AG04450 (cell line): Measurements from ENCODE around the gene BPIFB1. TPM values are rescaled to one million over a fixed set of nuclear protein-coding genes. Genes with fewer than 3 reads are reported as not detected.

Experiments used
- CTCF ChIA-PET: fragments of 300-600, 350-600 bp; formaldehyde crosslinking; extraction: SDS; loops from one replicate; lab custom pipeline; 2022; ENCODE audit warnings: antibody characterized with exemption, inconsistent platforms; lab: Charles Lee
- POLR2A ChIA-PET: fragments of 350-600 bp; formaldehyde crosslinking; extraction: SDS; loops from one replicate; lab custom pipeline; 2021; ENCODE audit warnings: antibody characterized with exemption, inconsistent platforms; lab: Yijun Ruan, JAX
- DNase-seq: peaks from one replicate; pipeline ENCODE4 v3.0.0-alpha.2; 2011; ENCODE audit warnings: low read depth, low spot score
- H3K27ac ChIP-seq: one replicate; pipeline ENCODE4 v1.5.1; 2012; ENCODE audit warnings: low read depth, low read length, control low read depth
- H3K27me3 ChIP-seq: one replicate; pipeline ENCODE4 v1.6.0; 2012; ENCODE audit warnings: low read length; ENCODE audit not compliant: control insufficient read depth, insufficient read depth
- H3K4me3 ChIP-seq: 2 replicates; pipeline ENCODE4 v1.5.1; 2011; ENCODE audit warnings: mild to moderate bottlenecking, low read depth, low read length, control low read depth
- H3K9me3 ChIP-seq: 2 replicates; pipeline ENCODE4 v1.5.1; 2012; ENCODE audit warnings: low read length; ENCODE audit not compliant: control insufficient read depth, insufficient read depth
- polyA plus RNA-seq: library from polyadenylated mRNA; depleted of rRNA; stranded (reverse); fragments of >200 nt; gene quantifications from 2 replicates; pipeline ENCODE4 v1.2.3, GENCODE V29; 2011
- TF ChIP-seq, protein P1 (sequence below): IDR thresholded peaks from 2 replicates; pipeline ENCODE4 v1.5.1; 2011; ENCODE audit warnings: low read depth, low read length, control low read depth, inconsistent platforms

BPIFB1 gene
- polyA plus RNA-seq, 1 experiment, result not detected

DNA sequence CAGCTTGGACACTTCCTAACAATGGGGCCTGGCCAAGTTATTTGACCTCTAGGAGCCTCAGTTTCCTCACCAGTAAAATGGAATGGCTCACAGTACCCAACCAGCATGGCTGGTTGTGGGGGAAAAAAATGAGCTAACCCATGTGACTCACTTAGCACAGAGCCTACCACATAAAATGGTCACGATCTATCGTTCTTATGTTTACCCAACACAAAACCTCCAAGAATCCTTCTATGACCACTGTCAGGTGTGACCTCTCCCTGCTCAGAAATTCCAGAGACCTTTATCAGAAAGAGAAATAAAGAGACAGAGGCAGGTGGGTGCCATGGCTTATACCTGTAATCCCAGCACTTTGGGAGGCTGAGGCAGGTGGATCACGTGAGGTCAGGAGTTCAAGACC, 39.4 kb downstream of the BPIFB1 start:
- TF ChIP-seq, protein P1, sequence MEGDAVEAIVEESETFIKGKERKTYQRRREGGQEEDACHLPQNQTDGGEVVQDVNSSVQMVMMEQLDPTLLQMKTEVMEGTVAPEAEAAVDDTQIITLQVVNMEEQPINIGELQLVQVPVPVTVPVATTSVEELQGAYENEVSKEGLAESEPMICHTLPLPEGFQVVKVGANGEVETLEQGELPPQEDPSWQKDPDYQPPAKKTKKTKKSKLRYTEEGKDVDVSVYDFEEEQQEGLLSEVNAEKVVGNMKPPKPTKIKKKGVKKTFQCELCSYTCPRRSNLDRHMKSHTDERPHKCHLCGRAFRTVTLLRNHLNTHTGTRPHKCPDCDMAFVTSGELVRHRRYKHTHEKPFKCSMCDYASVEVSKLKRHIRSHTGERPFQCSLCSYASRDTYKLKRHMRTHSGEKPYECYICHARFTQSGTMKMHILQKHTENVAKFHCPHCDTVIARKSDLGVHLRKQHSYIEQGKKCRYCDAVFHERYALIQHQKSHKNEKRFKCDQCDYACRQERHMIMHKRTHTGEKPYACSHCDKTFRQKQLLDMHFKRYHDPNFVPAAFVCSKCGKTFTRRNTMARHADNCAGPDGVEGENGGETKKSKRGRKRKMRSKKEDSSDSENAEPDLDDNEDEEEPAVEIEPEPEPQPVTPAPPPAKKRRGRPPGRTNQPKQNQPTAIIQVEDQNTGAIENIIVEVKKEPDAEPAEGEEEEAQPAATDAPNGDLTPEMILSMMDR, result no peak
- CTCF ChIA-PET, result no interaction called here
- H3K9me3 ChIP-seq, result no peaks in the 10 kb centered on the region
- H3K4me3 ChIP-seq, result no peak overlapping the region
- H3K27ac ChIP-seq, result no peak overlapping the region
- DNase-seq, result no peak
- H3K27me3 ChIP-seq, result peaks cover 24% of the 10 kb centered on the region
- POLR2A ChIA-PET, result no interaction called here

- DNase-seq, result no peak
- Histone ChIP-seq H3K27me3 (peaks cover 24% of the 10 kb centered on the region), H3K4me3 (no peak overlapping the region), H3K9me3 (no peaks in the 10 kb centered on the region), H3K27ac (no peak overlapping the region)
- CTCF ChIA-PET, result no interaction called here
- POLR2A ChIA-PET, result no interaction called here
- TF ChIP-seq, protein P1, result no peak
Measured at GRCh38 chr20:33323236-33323635, 40.2 kb downstream of the BPIFB1 start.

GRCh38 chr20:33325350-33325749, 42.3 kb downstream of the BPIFB1 start:
- DNase-seq, result no peak
- H3K4me3 ChIP-seq, result no peak overlapping the region
- ChIA-PET POLR2A (no interaction called here), CTCF (no interaction called here)
- no peaks in the 10 kb centered on the region for H3K9me3 ChIP-seq
- TF ChIP-seq, protein P1, result no peak
- no peak overlapping the region for H3K27ac ChIP-seq
- H3K27me3 ChIP-seq, result peaks cover 35% of the 10 kb centered on the region

- no peak overlapping the region for H3K4me3 ChIP-seq
- no peak for DNase-seq
- H3K27me3 ChIP-seq, result peaks cover 44% of the 10 kb centered on the region
- no peaks in the 10 kb centered on the region for H3K9me3 ChIP-seq
- ChIA-PET CTCF (no interaction called here), POLR2A (no interaction called here)
- TF ChIP-seq, protein P1, result no peak
- no peak overlapping the region for H3K27ac ChIP-seq
Measured at GRCh38 chr20:33328157-33329137, 45.4 kb downstream of the BPIFB1 start.

DNA sequence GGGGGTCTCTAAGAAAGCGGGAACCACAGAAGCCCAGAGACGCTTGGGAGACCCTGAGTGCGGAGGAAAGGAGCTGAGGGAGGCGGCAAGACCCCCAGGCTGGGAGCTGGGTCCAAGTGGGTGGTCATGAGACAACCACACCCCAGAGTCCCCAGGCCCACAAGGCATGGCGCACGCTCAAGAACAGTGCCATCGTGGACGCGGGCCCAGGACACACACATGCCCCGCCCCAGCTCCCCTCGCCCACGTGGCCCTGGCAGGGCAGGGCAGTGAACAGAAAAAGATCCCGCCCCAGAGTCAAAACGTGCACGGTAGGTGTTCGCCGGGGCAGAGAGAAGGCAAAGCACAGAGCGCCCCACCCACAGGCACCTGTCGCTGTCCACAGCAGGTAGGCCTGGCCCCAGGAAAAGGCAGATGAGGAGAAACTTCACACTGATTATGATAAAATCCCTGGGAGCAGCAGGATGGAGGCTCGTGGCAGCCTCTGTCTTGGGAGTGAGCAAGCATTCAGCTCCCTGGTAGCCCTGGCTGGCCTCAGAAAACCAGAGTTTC, 50.0 kb downstream of the BPIFB1 start:
- POLR2A ChIA-PET, result no interaction called here
- H3K27me3 ChIP-seq, result peaks cover 29% of the 10 kb centered on the region
- CTCF ChIA-PET, result no interaction called here
- H3K4me3 ChIP-seq, result no peak overlapping the region
- no peak for DNase-seq
- H3K9me3 ChIP-seq, result no peaks in the 10 kb centered on the region
- H3K27ac ChIP-seq, result no peak overlapping the region
- TF ChIP-seq, protein P1, result no peak
